HG03520 (cell line): ENCODE measurements around the gene PI4KB.
A peak's percentile ranks its signal among the peaks of the same experiment; 100 is the strongest.
"Not testable (repeated sequence)": the region's sequence is repeated elsewhere in the genome, so short reads cannot be mapped to it uniquely, and the experiment has no call there.

Experiments used
- ATAC-seq: cut with Tn5 transposase; IDR thresholded peaks from one replicate; pipeline ENCODE4 v1.9.1; 2021; ENCODE audit warnings: mild to moderate bottlenecking, moderate library complexity; ENCODE audit not compliant: unreplicated experiment

PI4KB gene

DNA sequence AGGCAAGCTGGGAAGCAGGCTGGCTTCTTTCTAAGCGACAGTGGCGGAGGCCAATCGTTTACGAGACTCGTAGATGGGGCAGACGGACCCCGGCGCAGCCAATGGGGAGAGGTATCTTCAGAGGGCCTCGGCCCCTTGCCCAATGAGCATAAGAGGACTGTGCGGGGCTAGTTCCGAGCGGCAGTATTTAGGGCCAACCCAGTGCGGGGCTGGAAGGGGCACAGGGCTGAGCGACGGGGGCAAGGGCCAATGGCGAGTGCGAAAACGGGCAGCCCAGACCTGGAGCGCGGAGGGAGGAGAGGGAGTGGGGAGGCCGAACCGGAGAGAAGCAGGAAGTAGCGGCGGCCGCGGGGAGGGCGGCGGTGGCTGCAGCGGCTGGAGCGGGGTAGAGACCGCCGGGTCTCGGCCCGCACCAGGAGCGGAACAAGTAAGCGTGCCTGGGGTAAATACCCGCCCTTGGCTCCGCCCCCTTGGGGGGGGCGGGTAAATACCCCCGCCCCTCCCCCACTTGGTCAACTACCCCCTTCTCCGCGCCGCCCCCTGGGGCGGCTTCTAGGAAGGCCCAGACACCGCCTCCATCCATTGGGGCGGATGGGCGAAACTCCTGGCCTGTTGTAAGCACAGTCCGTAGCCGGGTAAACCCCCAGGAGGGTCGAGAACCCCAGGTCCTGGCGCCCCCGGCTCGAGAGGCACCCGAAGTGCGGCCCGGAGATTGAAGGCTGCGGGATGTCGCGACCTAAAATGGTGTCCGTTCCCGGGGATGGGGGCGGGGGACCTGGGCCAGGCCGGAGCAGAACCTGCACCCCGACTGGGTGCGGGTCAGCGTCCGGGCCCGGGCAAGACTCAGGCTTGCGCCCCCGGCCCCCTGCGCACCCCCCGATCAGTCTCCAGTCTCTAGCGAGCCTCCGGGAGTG lies 45.0 kb downstream of the PI4KB start, which contains the start of gene ZNF687:
Gene ZNF687, plus strand, starts transcription at position 331 of the 914 bp plus-strand sequence. CDS start 3,993 bp downstream, outside the sequence.
- ATAC-seq: peak; percentile 79

DNA sequence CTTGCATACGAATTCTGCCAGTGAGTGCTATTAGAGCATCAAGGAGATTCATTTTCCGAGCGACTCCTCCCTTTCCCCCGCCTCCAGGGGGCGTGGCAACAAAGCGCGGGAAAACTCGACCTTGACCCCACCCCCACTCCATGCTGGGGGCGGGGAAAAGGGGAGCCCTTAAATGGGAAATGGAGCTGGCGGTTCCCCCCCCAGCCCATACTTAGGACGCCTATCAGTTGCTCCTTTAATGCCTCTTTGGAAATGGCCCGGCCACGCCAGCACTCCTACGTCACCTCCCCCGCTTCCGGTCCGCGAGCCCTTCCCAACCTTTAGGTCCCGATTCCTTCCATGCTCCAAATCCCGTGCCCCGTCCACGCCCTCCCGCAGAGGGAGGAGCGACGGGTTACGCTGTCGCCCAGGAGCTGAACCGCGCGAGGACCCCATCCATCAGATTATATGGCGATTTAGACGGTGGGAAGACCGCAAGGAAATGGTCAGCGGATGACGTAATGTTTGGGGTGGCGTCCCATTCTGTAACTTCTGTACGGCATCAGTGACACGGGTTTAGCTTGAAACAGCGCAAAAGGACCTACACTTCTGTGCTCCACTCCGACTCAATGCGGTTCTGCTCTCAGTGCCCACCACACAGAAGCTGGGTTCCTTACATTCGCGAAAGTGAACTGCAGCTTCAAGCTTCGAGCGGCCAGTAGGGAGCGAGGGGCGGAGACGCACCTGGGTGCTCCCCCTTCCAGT lies 45.8 kb downstream of the PI4KB start:
- ATAC-seq: peak; percentile 22

DNA sequence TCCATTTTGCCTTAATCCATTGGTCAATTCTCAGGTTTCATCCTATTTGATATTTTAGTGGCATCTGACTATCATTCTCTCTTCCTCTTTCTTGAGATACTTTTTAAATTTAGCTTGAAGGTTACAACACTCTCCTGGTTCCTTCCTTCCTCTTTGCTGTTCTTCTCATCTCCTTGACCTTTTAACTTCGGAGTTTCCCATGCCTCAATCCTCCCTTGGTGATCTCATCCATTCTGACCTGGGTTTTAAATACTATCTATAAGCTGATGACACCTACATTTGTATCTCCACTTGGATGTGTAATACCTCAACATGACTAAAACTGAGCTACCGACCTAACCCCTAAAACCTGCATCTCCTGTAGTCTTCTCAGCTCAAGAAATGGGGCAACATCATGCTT lies 50.0 kb downstream of the PI4KB start:
- ATAC-seq: no peak

- not testable (repeated sequence) for ATAC-seq
Observed at GRCh38 chr1:151275341-151275740, 51.9 kb downstream of the PI4KB start.

DNA sequence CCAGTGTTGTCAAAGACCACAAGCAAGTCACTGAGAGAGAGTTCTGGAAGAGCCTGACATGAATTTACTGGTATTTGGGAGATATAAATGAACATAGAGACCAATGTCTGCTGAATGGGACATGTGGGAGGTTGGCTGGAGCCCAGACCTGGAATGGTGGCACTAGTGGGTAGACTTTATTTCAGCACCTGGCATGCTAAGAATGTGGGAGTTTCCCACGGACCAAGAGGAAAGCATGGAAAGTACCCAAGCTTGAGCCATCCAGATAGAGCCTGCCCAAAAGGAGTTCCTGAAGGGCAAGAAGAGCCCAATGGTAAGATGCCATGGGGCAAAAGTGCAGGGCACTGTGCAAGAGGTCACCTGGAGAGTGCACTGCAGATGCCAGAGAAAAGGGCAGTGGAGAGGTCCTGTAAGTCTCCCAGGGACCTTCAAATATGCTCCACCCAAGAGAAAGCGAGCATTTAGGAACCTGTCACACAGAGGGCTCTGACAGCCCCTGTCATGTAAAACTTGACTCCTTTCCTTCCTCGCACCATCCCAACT lies 53.2 kb downstream of the PI4KB start:
- ATAC-seq: no peak

- no peak for ATAC-seq
Observed at GRCh38 chr1:151267760-151268159, 59.5 kb downstream of the PI4KB start.

- no peak for ATAC-seq
Observed at GRCh38 chr1:151266821-151267220, 60.4 kb downstream of the PI4KB start.

DNA sequence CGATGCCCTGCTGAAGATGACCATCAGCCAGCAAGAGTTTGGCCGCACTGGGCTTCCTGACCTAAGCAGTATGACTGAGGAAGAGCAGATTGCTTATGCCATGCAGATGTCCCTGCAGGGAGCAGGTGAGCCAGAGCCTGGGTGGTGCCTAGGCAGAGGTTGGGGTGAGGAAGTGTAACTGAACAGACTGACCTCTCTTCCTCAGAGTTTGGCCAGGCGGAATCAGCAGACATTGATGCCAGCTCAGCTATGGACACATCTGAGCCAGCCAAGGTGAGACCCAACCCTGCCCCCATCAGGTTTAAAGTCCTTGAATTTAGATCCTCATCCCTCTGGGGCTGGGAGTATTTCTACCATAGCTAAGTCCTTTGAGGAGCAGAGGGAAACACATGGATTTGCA lies 60.9 kb downstream of the PI4KB start:
- no peak for ATAC-seq

DNA sequence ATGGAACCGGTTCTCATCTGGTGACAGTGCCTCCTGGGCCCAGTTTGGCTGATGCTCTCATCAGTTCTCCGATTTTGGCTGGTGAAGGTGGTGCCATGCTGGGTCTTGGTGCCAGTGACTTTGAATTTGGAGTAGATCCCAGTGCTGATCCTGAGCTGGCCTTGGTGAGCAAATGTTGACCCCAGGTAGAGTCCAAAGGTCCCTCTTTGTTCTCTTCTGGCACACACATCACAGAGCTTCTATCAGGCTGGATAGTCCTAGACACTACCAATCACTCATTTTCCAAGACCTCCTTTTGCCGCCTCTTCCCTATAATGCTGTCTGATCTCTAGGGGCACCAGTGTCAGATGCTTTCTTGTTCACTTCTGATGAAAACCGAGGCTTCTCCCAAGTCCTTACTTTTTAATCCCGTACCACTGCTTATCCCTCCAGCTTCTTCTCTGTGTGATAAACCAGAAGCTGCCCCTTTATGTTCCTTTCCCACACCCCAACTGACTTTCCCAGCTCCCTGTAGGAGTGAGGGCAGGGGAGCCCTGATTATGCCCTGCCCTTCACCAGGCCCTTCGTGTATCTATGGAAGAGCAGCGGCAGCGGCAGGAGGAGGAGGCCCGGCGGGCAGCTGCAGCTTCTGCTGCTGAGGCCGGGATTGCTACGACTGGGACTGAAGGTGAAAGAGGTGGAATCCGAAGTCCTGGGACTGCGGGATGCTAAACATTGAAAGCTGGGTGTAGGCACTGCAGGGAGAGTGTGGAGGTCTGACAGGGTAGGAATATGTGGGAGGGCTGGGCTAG lies 61.6 kb downstream of the PI4KB start:
- ATAC-seq: no peak

DNA sequence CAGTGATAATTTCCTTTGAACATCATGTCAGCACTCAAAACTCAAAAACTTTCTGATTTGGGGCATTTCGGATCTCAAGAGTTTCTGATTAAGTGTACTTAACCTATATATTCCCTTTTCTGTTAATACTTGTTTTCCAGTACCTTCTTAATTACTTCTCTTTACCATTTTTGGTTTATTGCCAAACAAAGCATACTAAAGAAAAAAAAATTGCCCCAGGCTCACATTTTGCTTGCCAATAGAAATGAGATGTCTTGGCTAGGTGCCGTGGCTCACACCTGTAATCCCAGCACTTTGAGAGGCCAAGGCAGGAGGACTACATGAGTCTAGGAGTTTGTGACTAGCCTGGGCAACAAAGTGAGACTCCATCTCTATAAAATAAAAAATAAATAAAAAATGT lies 67.9 kb downstream of the PI4KB start:
- ATAC-seq: no peak

GRCh38 chr1:151255381-151255780 lies 71.8 kb downstream of the PI4KB start:
- no peak for ATAC-seq

GRCh38 chr1:151254217-151255213 lies 72.7 kb downstream of the PI4KB start, which contains the start of gene PSMD4:
Gene PSMD4 (plus strand): TSS chr1:151254734. CDS start chr1:151254783, 49 bp downstream.
- peak; percentile 85 for ATAC-seq

GRCh38 chr1:151251656-151252470 lies 75.4 kb downstream of the PI4KB start:
- ATAC-seq: no peak

GRCh38 chr1:151246786-151247185 lies 80.4 kb downstream of the PI4KB start:
- ATAC-seq: no peak

DNA sequence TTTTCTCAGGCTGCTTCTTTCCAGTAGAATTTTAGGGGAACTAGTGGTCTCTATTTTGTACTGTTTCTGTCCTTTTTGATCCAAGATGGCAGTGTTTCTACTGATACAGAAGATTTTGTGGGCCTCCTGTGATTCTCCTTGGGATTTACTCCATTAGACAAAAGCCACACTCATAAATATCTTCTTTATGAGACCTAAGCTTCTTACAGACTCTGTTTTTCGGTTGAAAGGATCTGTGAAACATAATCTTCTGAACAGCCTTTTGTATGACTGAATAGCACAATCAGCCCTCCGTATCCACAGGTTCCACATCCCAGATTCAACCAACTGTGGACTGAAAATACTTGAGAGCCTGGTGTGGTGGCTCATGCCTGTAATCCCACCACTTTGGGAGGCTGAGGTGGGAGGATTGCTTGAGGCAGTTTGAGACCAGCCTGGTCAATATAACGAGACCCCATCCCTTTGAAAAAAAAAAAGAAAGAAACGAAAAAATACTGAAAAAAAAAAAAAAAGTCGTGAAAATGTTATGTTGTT lies 83.5 kb downstream of the PI4KB start:
- no peak for ATAC-seq

DNA sequence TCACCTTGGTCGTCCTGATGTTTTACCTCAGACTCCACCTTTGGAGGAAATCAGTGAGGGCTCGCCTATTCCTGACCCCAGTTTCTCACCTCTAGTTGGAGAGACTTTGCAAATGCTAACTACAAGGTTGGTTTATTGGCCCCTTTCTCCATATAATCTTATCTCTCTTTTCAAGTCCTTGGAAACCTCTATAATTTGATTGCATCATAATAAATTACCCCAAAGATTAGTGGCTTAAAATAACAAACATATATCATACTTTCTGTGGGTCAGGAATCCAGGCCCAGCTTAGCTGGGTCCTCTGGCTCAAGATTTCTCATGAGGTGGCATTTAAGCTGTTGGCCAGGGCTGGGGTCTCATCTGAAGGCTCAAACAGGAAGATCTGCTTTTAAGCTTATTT lies 84.8 kb downstream of the PI4KB start:
- ATAC-seq: no peak
